Mesothelial cell of epicardium (in vitro differentiated cells): ENCODE measurements around the gene CRIP1. TPM values are rescaled to one million over a fixed set of nuclear protein-coding genes. Genes with fewer than 3 reads are reported as not detected.

ENCODE experiments used
- DNase-seq, 2 experiments: peaks; one replicate each; pipeline ENCODE4 v3.0.0; 2021; ENCODE audit warnings: low spot score in 2 of 2; ENCODE audit not compliant: unreplicated experiment in 2 of 2
- H3K27ac Mint-ChIP-seq: 2 replicates; pipeline ENCODE4 v1.8.0; 2021; ENCODE audit warnings: mixed read lengths
- H3K27me3 Mint-ChIP-seq: 2 replicates; pipeline ENCODE4 v1.8.0; 2021; ENCODE audit warnings: low read depth, mixed read lengths
- H3K36me3 Mint-ChIP-seq: 2 replicates; pipeline ENCODE4 v1.8.0; 2021; ENCODE audit warnings: mixed read lengths
- H3K4me1 Mint-ChIP-seq: 2 replicates; pipeline ENCODE4 v1.8.0; 2021; ENCODE audit warnings: mixed read lengths
- H3K4me3 Mint-ChIP-seq: 2 replicates; pipeline ENCODE4 v1.8.0; 2021; ENCODE audit warnings: mild to moderate bottlenecking, moderate library complexity, mixed read lengths
- H3K9me3 Mint-ChIP-seq: 2 replicates; pipeline ENCODE4 v1.8.0; 2021; ENCODE audit warnings: mixed read lengths
- total RNA-seq: library from RNA; stranded (reverse); gene quantifications from 3 replicates; pipeline ENCODE4 v1.2.1, GENCODE V29; 2021
- TF ChIP-seq, protein P1 (sequence below): fragments of 200-600 bp; sonication (generic); IDR thresholded peaks from one replicate; pipeline ENCODE4 v1.5.0; 2021; ENCODE audit warnings: antibody characterized with exemption; ENCODE audit not compliant: unreplicated experiment

CRIP1 gene
- total RNA-seq, 1 donor from 2014 or later: 17.1 TPM

DNA sequence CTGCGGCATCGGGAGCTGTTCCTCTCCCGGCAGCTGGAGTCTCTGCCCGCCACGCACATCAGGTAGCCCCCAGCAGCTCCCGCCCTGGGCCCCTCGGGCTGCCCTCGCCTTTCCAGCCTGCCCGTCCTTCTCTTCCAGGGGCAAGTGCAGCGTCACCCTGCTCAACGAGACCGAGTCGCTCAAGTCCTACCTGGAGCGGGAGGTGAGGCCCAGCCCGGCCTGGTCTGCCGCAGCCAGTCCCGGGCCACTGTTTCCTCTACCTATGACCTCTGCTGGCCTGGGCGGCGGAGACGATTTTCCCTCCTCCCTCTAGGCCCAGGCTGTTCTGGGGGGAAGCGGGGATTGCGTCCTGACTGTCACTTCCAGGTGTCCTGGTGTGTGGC is 36.6 kb upstream of the CRIP1 start:
- Mint-ChIP-seq H3K4me3 (no peak overlapping the region), H3K27ac (no peak overlapping the region), H3K36me3 (peaks cover 12% of the 10 kb centered on the region), H3K4me1 (no peaks in the 10 kb centered on the region), H3K27me3 (no peaks in the 10 kb centered on the region), H3K9me3 (no peaks in the 10 kb centered on the region)
- DNase-seq: no peak
- TF ChIP-seq, protein P1, sequence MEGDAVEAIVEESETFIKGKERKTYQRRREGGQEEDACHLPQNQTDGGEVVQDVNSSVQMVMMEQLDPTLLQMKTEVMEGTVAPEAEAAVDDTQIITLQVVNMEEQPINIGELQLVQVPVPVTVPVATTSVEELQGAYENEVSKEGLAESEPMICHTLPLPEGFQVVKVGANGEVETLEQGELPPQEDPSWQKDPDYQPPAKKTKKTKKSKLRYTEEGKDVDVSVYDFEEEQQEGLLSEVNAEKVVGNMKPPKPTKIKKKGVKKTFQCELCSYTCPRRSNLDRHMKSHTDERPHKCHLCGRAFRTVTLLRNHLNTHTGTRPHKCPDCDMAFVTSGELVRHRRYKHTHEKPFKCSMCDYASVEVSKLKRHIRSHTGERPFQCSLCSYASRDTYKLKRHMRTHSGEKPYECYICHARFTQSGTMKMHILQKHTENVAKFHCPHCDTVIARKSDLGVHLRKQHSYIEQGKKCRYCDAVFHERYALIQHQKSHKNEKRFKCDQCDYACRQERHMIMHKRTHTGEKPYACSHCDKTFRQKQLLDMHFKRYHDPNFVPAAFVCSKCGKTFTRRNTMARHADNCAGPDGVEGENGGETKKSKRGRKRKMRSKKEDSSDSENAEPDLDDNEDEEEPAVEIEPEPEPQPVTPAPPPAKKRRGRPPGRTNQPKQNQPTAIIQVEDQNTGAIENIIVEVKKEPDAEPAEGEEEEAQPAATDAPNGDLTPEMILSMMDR: no peak

DNA sequence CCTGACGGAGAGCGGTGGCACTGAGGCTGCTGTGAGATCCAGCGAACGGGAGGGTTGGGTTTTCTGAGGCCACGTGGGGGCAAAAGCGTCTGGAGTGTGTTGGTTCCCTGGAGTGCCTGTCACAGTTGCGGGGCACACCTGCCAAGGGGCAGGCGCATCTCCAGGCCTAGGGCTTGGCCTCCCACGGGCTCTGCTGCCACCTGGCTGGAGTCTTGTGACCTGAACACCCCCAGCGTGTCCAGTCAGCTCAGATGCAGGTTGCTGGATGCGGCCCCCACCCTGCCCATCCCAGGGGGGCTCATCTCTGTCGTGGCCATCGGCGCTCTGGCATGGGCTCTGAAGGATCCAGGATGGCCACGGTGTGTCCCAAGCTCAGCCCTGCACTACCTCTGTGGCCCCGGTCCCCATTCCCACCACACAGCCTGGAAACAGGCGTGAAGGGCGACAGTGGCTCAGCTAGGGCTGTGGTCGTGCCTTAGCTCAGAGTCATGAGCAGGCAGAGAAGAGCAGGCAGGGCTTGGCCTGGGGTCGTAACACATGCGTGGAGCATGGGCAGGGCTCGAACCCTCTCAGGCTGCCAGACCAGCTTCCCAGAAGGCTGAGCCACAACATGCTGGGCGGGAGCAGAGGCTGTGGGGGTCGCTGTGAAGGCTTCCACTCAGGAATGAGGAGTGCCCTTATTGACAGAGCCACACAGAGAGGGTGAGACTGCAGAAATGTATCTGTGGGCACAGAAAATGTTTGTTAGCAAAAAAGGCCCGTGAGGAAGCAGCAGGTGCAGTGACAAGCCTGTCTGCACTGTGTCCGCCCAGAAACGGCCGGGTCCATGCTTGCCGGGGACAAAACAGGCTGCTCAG is 35.6 kb upstream of the CRIP1 start:
- Mint-ChIP-seq H3K27me3 (no peaks in the 10 kb centered on the region), H3K4me3 (no peak overlapping the region), H3K27ac (no peak overlapping the region), H3K36me3 (peaks cover 17% of the 10 kb centered on the region), H3K4me1 (no peaks in the 10 kb centered on the region), H3K9me3 (no peaks in the 10 kb centered on the region)
- DNase-seq: no peak
- TF ChIP-seq, protein P1: no peak

DNA sequence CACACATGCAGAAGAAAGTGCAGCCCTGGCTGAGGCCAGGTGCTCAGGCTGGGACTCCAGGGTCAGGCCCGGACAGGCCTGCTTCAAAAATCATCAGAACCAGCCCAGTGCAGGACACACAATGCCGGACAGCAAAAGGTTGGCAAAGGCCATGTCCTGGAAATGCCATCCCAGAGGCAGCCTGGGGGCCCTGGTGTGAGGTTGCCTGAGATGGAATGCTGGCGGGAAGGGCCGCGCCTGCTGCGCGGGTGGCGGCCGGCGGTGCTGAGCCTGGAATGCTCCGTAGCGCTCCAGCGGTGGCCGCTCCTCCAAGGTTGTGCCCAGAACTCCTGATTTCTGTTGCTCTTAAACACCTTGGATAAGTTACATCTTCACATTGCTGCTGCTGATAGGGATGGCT is 33.7 kb upstream of the CRIP1 start:
- no peaks in the 10 kb centered on the region for H3K27me3 Mint-ChIP-seq
- H3K27ac Mint-ChIP-seq: no peak overlapping the region
- peaks cover 17% of the 10 kb centered on the region for H3K36me3 Mint-ChIP-seq
- H3K9me3 Mint-ChIP-seq: no peaks in the 10 kb centered on the region
- TF ChIP-seq, protein P1: no peak
- H3K4me3 Mint-ChIP-seq: no peak overlapping the region
- no peak for DNase-seq
- H3K4me1 Mint-ChIP-seq: no peaks in the 10 kb centered on the region

DNA sequence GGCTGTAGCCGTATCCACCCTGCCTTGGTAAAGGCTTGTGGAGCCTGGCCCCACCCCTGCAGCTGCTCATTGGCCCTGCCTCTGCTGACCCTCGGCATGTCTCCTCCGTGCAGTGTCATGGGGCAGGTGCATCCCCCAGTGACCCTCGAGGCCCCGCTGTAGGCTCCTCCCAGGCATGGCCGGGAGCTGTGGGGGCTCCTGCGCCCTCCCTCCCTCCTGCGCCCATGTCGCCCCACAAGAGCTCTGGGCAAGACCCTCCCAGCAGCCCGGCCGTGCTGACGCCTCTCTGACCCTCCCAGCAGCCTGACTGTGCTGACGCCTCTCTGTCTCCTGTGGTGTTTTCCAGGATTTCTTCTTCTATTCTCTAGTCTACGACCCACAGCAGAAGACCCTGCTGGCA is 32.8 kb upstream of the CRIP1 start:
- Mint-ChIP-seq H3K4me3 (no peak overlapping the region), H3K4me1 (no peaks in the 10 kb centered on the region), H3K27me3 (no peaks in the 10 kb centered on the region), H3K27ac (no peak overlapping the region), H3K9me3 (no peaks in the 10 kb centered on the region), H3K36me3 (peaks cover 17% of the 10 kb centered on the region)
- DNase-seq: no peak
- TF ChIP-seq, protein P1: no peak

DNA sequence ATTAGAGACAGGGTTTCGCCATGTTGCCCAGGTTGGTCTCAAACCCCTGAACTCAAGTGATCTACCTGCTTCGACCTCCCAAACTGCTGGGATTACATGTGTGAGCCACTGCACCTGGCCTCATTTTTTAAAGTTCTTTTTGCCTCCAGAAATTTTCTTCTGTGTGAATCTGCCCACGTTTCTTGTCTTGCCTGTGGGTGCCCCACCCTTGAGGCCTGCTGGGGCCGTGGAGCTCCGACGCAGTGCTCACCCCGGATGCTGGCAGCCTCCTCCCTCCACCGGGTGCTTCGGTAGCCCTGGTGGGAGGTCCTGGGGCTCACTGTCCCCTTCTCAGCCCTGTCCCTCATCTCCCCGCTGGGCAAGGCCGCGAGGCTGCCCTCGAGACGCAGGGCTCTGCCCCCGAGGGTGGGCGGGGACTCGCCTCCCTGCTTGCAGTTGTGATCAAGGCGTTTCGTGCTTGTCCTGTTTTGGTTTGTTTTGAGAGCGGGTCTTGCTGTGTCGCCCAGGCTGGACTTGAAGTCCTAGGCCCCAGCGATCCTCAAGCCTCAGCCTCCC is 31.5 kb upstream of the CRIP1 start:
- Mint-ChIP-seq H3K36me3 (peaks cover 17% of the 10 kb centered on the region), H3K27me3 (no peaks in the 10 kb centered on the region)

More for the DNA sequence above, 31.5 kb upstream of the CRIP1 start:
- no peak for DNase-seq
- TF ChIP-seq, protein P1: no peak
- no peaks in the 10 kb centered on the region for H3K9me3 Mint-ChIP-seq
- no peaks in the 10 kb centered on the region for H3K4me1 Mint-ChIP-seq
- H3K4me3 Mint-ChIP-seq: no peak overlapping the region
- no peak overlapping the region for H3K27ac Mint-ChIP-seq
